Erythroblast (primary cell): ENCODE data around the gene POTEG.
"Not testable (repeated sequence)": the region's sequence is repeated elsewhere in the genome, so short reads cannot be mapped to it uniquely, and the experiment has no call there.

ENCODE experiments used
- GATA1 ChIP-seq: IDR thresholded peaks from 2 replicates; pipeline ENCODE4 v1.6.1; 2011; ENCODE audit warnings: low read depth, mild to moderate bottlenecking, control low read depth, low read length, moderate library complexity
- POLR2A ChIP-seq: IDR thresholded peaks from 2 replicates; pipeline ENCODE4 v1.6.1; 2011; ENCODE audit warnings: mild to moderate bottlenecking, low read length

- TF ChIP-seq POLR2A, GATA1: not testable (repeated sequence)
These were observed 2.4 kb upstream of the POTEG start for GRCh38 chr14:19436311-19437125.
